Natural killer cell treated with Interleukin-12 subunit alpha and Interleukin-12 subunit beta and Interleukin-15 and Interleukin-18, amount 100 ng/mL, for 72 hours (primary cell): ENCODE results near the gene RFX2. TPM values are rescaled to one million over a fixed set of nuclear protein-coding genes. Genes with fewer than 3 reads are reported as not detected.

ENCODE experiments used
- ATAC-seq, 2 donors: fragments of 150-1000 bp; cut with Tn5 transposase in 1 of 2; sonication (Bioruptor Pico), chemical (Tn5 transposase) in 1 of 2; 2 replicates each; pipeline ENCODE4 v1.10.0; 2021
- DNase-seq: peaks from one replicate; pipeline ENCODE4 v3.0.0; 2022; ENCODE audit warnings: low spot score
- H3K27ac Mint-ChIP-seq, 2 donors: 1 replicate in 1 of 2; 2 replicates in 1 of 2; pipeline ENCODE4 v1.8.0; 2022; ENCODE audit warnings: mixed read lengths in 2 of 2, mild to moderate bottlenecking in 1 of 2, moderate library complexity in 1 of 2
- H3K27me3 Mint-ChIP-seq, 2 donors: 1 replicate in 1 of 2; 2 replicates in 1 of 2; pipeline ENCODE4 v1.8.0; 2022; ENCODE audit warnings: mixed read lengths in 2 of 2
- H3K36me3 Mint-ChIP-seq: one replicate; pipeline ENCODE4 v1.8.0; 2022; ENCODE audit warnings: mixed read lengths
- H3K4me1 Mint-ChIP-seq, 2 donors: 1 replicate in 1 of 2; 2 replicates in 1 of 2; pipeline ENCODE4 v1.8.0; 2022; ENCODE audit warnings: low read depth in 2 of 2, mixed read lengths in 2 of 2, mild to moderate bottlenecking in 1 of 2
- H3K4me3 Mint-ChIP-seq: one replicate; pipeline ENCODE4 v1.8.0; 2022; ENCODE audit warnings: mixed read lengths
- H3K9me3 Mint-ChIP-seq: 2 replicates; pipeline ENCODE4 v1.8.0; 2022; ENCODE audit warnings: mixed read lengths
- total RNA-seq, 2 donors: library from RNA; stranded (reverse); gene quantifications; one replicate each; pipeline ENCODE4 v1.2.3, GENCODE V29; 2022

RFX2 gene
- 1 to 10 TPM; 6.6 to 6.9 TPM for total RNA-seq

- Mint-ChIP-seq H3K27me3 (peaks cover 21 to 29% of the 10 kb centered on the region in 2 donors), H3K4me1 (peaks cover 24 to 26% of the 10 kb centered on the region in 2 donors), H3K9me3 (no peaks in the 10 kb centered on the region), H3K36me3 (no peaks in the 10 kb centered on the region), H3K27ac (peak within 1 kb of the TSS; percentile 62 to 84), H3K4me3 (peak within 1 kb of the TSS; percentile 95)
- peak; percentile 99 for ATAC-seq
- DNase-seq, result peak; percentile 99
Measured at GRCh38 chr19:6110360-6110977, at the start of gene RFX2. Gene RFX2 (minus strand): TSS chr19:6110500. CDS start chr19:6047496, 63,004 bp downstream.

GRCh38 chr19:6156033-6156432 is 45.7 kb upstream of the RFX2 start:
- Mint-ChIP-seq H3K4me1 (peaks cover 0 to under 1% of the 10 kb centered on the region in 2 donors), H3K4me3 (no peak overlapping the region), H3K27me3 (no peaks in the 10 kb centered on the region), H3K9me3 (no peaks in the 10 kb centered on the region), H3K36me3 (no peaks in the 10 kb centered on the region), H3K27ac (no peak overlapping the region)
- DNase-seq, result no peak
- no peak for ATAC-seq

DNA sequence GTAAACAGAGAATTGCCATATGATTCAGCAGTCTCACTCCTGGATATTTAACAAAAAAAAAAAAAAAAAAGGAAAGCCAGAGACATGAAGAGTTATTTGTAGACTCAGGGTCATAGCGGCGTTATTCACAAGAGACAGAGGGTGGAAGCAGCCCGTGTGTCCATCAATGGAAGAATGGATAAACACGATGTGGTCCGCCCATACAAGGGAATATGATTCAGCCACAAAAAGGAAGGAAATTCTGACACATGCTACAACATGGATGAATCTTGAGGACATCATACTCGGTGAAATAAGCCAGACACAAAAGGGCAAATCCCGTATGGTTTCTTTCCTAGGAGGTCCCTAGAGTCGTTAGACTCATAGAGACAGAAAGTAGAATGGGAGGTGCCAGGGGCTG is 40.0 kb upstream of the RFX2 start:
- H3K27ac Mint-ChIP-seq, result no peak overlapping the region
- H3K4me1 Mint-ChIP-seq, result peaks cover 0 to 2% of the 10 kb centered on the region in 2 donors
- H3K27me3 Mint-ChIP-seq, result peaks cover 0 to 4% of the 10 kb centered on the region in 2 donors
- ATAC-seq, result no peak
- no peaks in the 10 kb centered on the region for H3K36me3 Mint-ChIP-seq
- no peaks in the 10 kb centered on the region for H3K9me3 Mint-ChIP-seq
- no peak overlapping the region for H3K4me3 Mint-ChIP-seq
- DNase-seq, result no peak

DNA sequence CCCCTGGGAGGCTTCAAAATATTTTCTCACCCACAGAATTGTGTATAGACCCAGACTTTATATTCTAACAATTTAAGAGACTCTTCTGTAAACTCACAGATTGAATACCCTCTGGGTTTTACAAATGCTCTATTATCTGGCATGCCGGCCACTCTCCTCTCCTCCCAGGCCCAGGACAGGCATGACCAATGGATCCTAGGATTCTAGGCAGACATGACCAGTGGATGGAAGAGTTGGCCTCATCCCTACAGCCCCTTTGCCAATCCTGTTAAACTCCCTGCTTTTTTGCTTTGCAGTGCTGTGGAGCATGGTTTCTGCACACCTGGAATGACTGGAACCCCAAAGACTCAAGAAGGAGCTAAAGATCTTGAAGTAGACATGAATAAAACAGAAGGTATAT is 30.9 kb upstream of the RFX2 start:
- no peaks in the 10 kb centered on the region for H3K4me1 Mint-ChIP-seq
- H3K36me3 Mint-ChIP-seq, result no peaks in the 10 kb centered on the region
- H3K9me3 Mint-ChIP-seq, result no peaks in the 10 kb centered on the region
- H3K27me3 Mint-ChIP-seq, result no peaks in the 10 kb centered on the region
- H3K27ac Mint-ChIP-seq, result no peak overlapping the region
- ATAC-seq (no peak), DNase-seq (no peak)
- no peak overlapping the region for H3K4me3 Mint-ChIP-seq

- no peaks in the 10 kb centered on the region for H3K4me1 Mint-ChIP-seq
- H3K36me3 Mint-ChIP-seq, result no peaks in the 10 kb centered on the region
- no peaks in the 10 kb centered on the region for H3K9me3 Mint-ChIP-seq
- no peak overlapping the region for H3K27ac Mint-ChIP-seq
- ATAC-seq (no peak), DNase-seq (no peak)
- H3K27me3 Mint-ChIP-seq, result no peaks in the 10 kb centered on the region
- no peak overlapping the region for H3K4me3 Mint-ChIP-seq
Measured at GRCh38 chr19:6138511-6138910, 28.2 kb upstream of the RFX2 start.

DNA sequence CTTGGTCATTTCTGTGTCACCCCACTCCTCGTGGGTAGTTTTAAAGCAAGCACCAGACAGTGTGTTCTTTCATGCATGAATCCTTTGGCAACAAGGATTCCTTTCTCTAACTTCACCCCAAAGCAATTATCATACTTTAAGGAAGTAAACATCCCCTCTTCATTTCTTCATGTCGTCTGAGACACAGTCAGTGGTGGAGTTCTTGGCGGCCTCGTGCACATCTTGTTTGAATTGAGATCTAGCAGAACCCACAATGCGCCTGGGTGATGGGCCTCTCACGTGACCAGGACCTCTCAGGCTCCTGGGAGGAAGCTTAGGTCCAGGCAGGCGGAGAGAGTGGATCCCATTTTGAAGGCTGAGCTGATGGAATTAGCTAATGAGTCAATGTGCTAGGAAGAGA is 27.8 kb upstream of the RFX2 start:
- Mint-ChIP-seq H3K27me3 (no peaks in the 10 kb centered on the region), H3K4me3 (no peak overlapping the region), H3K9me3 (no peaks in the 10 kb centered on the region), H3K4me1 (no peaks in the 10 kb centered on the region), H3K36me3 (no peaks in the 10 kb centered on the region), H3K27ac (no peak overlapping the region)
- ATAC-seq (no peak), DNase-seq (no peak)

- H3K4me1 Mint-ChIP-seq, result no peaks in the 10 kb centered on the region
- no peak overlapping the region for H3K4me3 Mint-ChIP-seq
- no peak overlapping the region for H3K27ac Mint-ChIP-seq
- H3K27me3 Mint-ChIP-seq, result no peaks in the 10 kb centered on the region
- ATAC-seq (no peak), DNase-seq (no peak)
- H3K9me3 Mint-ChIP-seq, result no peaks in the 10 kb centered on the region
- H3K36me3 Mint-ChIP-seq, result no peaks in the 10 kb centered on the region
Measured at GRCh38 chr19:6133231-6133630, 22.9 kb upstream of the RFX2 start.

- DNase-seq (no peak), ATAC-seq (peak in 1 of 2 donors; percentile 29)
- Mint-ChIP-seq H3K36me3 (no peaks in the 10 kb centered on the region), H3K9me3 (no peaks in the 10 kb centered on the region), H3K4me1 (no peaks in the 10 kb centered on the region), H3K27ac (no peak overlapping the region), H3K4me3 (no peak overlapping the region), H3K27me3 (no peaks in the 10 kb centered on the region)
Measured at GRCh38 chr19:6132482-6132881, 22.2 kb upstream of the RFX2 start.

DNA sequence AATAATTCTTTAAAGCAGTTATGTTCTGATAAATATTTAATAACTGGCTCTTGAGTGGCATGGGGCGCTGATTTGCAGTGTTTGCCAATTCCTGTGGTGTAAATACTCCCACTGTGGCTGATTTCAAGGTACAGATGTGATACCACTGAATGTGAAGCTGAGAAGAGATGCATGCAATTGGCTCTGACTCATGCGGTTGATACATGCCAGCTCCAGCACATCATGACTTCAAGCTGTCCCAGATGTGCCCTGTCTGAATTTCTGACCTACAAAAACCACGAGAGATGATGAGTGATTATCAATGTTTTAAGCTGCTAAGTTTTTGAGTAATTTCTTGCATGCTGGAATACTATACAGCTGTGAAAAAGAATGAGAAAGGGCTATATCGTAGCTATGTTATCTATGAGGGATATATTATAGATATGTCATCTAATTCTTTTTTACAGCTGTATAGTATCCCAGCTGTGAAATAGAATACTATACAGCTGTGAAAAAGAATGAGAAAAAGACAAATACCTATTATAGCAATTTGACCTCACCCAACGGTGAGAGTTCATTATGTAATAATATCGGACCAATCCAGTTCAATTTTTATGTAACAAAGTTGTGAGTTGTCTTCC is 17.5 kb upstream of the RFX2 start:
- no peaks in the 10 kb centered on the region for H3K27me3 Mint-ChIP-seq
- no peaks in the 10 kb centered on the region for H3K36me3 Mint-ChIP-seq
- no peak overlapping the region for H3K27ac Mint-ChIP-seq
- ATAC-seq (no peak), DNase-seq (no peak)
- H3K9me3 Mint-ChIP-seq, result no peaks in the 10 kb centered on the region
- no peak overlapping the region for H3K4me3 Mint-ChIP-seq
- no peaks in the 10 kb centered on the region for H3K4me1 Mint-ChIP-seq

- Mint-ChIP-seq H3K27ac (no peak overlapping the region), H3K27me3 (peaks cover 3 to 5% of the 10 kb centered on the region in 2 donors), H3K4me1 (no peaks in the 10 kb centered on the region), H3K4me3 (no peak overlapping the region), H3K36me3 (no peaks in the 10 kb centered on the region), H3K9me3 (no peaks in the 10 kb centered on the region)
- DNase-seq, result no peak
- no peak for ATAC-seq
Measured at GRCh38 chr19:6126335-6126974, 16.2 kb upstream of the RFX2 start.

GRCh38 chr19:6125571-6125989 is 15.3 kb upstream of the RFX2 start:
- H3K9me3 Mint-ChIP-seq, result no peaks in the 10 kb centered on the region
- no peak overlapping the region for H3K4me3 Mint-ChIP-seq
- peaks cover 3 to 5% of the 10 kb centered on the region in 2 donors for H3K27me3 Mint-ChIP-seq
- no peaks in the 10 kb centered on the region for H3K4me1 Mint-ChIP-seq
- no peaks in the 10 kb centered on the region for H3K36me3 Mint-ChIP-seq
- peak; percentile 72 to 73 for ATAC-seq
- DNase-seq, result peak; percentile 72
- no peak overlapping the region for H3K27ac Mint-ChIP-seq

- Mint-ChIP-seq H3K27ac (no peak overlapping the region), H3K4me1 (no peaks in the 10 kb centered on the region), H3K27me3 (peaks cover 16 to 33% of the 10 kb centered on the region in 2 donors), H3K36me3 (peaks cover 7% of the 10 kb centered on the region), H3K9me3 (peaks cover 3% of the 10 kb centered on the region), H3K4me3 (no peak overlapping the region)
- no peak for DNase-seq
- ATAC-seq, result no peak
Measured at GRCh38 chr19:6119031-6119430, 8.7 kb upstream of the RFX2 start.

DNA sequence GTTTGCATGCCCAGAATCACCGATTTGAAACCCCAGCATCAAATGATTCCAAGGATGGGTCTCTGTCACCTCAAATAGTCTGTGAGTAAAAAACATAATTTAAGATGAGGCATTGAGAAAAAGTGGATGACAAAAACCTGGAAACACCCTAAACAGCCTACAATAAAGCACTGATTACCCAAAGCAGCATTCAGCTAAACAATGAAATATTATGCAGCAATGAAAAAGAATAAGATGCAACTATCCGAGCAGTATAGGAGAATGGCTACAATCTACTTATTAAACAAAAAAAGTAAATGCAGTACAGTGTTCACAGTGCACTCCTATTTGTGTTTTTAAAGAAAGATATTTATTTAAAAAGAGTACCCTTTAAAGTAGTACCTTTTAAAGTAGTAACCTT is 7.7 kb upstream of the RFX2 start:
- Mint-ChIP-seq H3K36me3 (peaks cover 7% of the 10 kb centered on the region), H3K4me3 (no peak overlapping the region), H3K4me1 (no peaks in the 10 kb centered on the region), H3K27me3 (peaks cover 22 to 41% of the 10 kb centered on the region in 2 donors), H3K9me3 (peaks cover 3% of the 10 kb centered on the region), H3K27ac (no peak overlapping the region)
- no peak for ATAC-seq
- DNase-seq, result no peak

GRCh38 chr19:6117534-6117933 is 7.2 kb upstream of the RFX2 start:
- DNase-seq (no peak), ATAC-seq (no peak)
- Mint-ChIP-seq H3K4me3 (no peak overlapping the region), H3K9me3 (peaks cover 3% of the 10 kb centered on the region), H3K36me3 (peaks cover 7% of the 10 kb centered on the region), H3K27ac (no peak overlapping the region), H3K4me1 (no peaks in the 10 kb centered on the region), H3K27me3 (peaks cover 22 to 41% of the 10 kb centered on the region in 2 donors)
